Stimulated activated CD8-positive, alpha-beta memory T cell treated with anti-CD3 and anti-CD28 coated beads, Interleukin-7, amount 100 ng/mL, for 4 hours (primary cell): ENCODE measurements around the gene TMEM183A.

Experiments
- DNase-seq, 2 donors: peaks; one replicate each; pipeline ENCODE4 v3.0.0-alpha.2; 2020; ENCODE audit warnings: low read depth in 2 of 2

The TMEM183A gene

GRCh38 chr1:203031467-203031866 lies 24.3 kb downstream of the TMEM183A start:
- DNase-seq, result no peak

GRCh38 chr1:203033287-203033686 lies 26.1 kb downstream of the TMEM183A start:
- DNase-seq, result no peak

- no peak for DNase-seq
Observed at GRCh38 chr1:203033917-203034316, 26.7 kb downstream of the TMEM183A start.

GRCh38 chr1:203034422-203035110 lies 27.4 kb downstream of the TMEM183A start:
- DNase-seq, result no peak

- no peak for DNase-seq
Observed at GRCh38 chr1:203035111-203036000, 28.2 kb downstream of the TMEM183A start.

GRCh38 chr1:203036135-203036534 lies 29.0 kb downstream of the TMEM183A start:
- no peak for DNase-seq

- no peak for DNase-seq
Observed at GRCh38 chr1:203036537-203036936, 29.4 kb downstream of the TMEM183A start.

- no peak for DNase-seq
Observed at GRCh38 chr1:203037509-203038190, 30.5 kb downstream of the TMEM183A start.

GRCh38 chr1:203038217-203038741 lies 31.1 kb downstream of the TMEM183A start:
- no peak for DNase-seq

- DNase-seq, result peak; percentile 45 to 47
Observed at GRCh38 chr1:203038891-203039608, 31.9 kb downstream of the TMEM183A start.

GRCh38 chr1:203039609-203040512 lies 32.7 kb downstream of the TMEM183A start:
- DNase-seq, result no peak

- DNase-seq, result no peak
Observed at GRCh38 chr1:203040513-203041275, 33.5 kb downstream of the TMEM183A start.

GRCh38 chr1:203041351-203041932 lies 34.3 kb downstream of the TMEM183A start:
- DNase-seq, result no peak

- no peak for DNase-seq
Observed at GRCh38 chr1:203043830-203044545, 36.8 kb downstream of the TMEM183A start.

GRCh38 chr1:203044546-203045250 lies 37.5 kb downstream of the TMEM183A start:
- DNase-seq, result no peak

GRCh38 chr1:203045336-203045735 lies 38.2 kb downstream of the TMEM183A start:
- no peak for DNase-seq

GRCh38 chr1:203045821-203046594 lies 38.8 kb downstream of the TMEM183A start:
- no peak for DNase-seq
